Fibroblast of the aortic adventitia (primary cell): ENCODE results near the gene HDHD5. TPM values are rescaled to one million over a fixed set of nuclear protein-coding genes. Genes with fewer than 3 reads are reported as not detected.

ENCODE experiments used
- DNase-seq: peaks from one replicate; pipeline ENCODE4 v3.0.0-alpha.2; 2010; ENCODE audit warnings: low read depth
- H3K4me3 ChIP-seq: 2 replicates; pipeline ENCODE4 v1.5.1; 2011; ENCODE audit warnings: low read depth, mild to moderate bottlenecking, control low read depth, low read length, moderate library complexity
- total RNA-seq: library from RNA; depleted of rRNA; stranded (reverse); fragments of >200 nt; gene quantifications from 2 replicates; pipeline ENCODE4 v1.2.3, GENCODE V29; 2012; ENCODE audit warnings: low replicate concordance
- TF ChIP-seq, protein P1 (sequence below): IDR thresholded peaks from 2 replicates; pipeline ENCODE4 v1.5.1; 2011; ENCODE audit warnings: mild to moderate bottlenecking, low read length, control low read depth, inconsistent platforms; ENCODE audit not compliant: insufficient read depth

HDHD5 gene
- total RNA-seq, 1 donor = 19.7 TPM

DNA sequence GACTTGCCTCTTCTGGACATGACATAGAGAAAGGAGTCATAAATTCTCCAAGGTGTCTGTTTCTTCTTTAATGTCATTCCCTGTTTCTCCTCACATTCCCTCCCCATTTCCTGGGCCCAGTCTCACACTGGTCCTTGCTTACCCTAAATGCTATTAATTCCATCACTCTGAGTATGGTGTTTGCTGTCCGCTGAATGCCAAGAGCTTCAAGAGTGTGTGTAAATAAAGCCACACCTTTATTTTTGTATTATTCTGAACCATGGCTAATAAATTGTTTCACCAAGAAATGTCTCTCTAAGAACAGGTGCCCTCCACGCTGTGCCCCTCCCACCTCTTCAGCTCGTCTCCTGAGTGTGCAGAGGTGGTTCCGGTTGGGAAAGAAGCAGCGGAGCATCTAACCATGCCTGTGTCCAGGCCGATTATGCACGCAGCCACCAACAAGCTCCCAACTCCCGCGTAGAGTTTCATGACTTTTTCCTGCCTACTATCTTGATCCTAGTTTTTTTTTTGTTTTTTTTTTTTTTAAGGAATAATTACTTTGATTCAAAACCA lies 46.5 kb downstream of the HDHD5 start:
- DNase-seq = no peak
- no peak overlapping the region for H3K4me3 ChIP-seq
- TF ChIP-seq, protein P1, sequence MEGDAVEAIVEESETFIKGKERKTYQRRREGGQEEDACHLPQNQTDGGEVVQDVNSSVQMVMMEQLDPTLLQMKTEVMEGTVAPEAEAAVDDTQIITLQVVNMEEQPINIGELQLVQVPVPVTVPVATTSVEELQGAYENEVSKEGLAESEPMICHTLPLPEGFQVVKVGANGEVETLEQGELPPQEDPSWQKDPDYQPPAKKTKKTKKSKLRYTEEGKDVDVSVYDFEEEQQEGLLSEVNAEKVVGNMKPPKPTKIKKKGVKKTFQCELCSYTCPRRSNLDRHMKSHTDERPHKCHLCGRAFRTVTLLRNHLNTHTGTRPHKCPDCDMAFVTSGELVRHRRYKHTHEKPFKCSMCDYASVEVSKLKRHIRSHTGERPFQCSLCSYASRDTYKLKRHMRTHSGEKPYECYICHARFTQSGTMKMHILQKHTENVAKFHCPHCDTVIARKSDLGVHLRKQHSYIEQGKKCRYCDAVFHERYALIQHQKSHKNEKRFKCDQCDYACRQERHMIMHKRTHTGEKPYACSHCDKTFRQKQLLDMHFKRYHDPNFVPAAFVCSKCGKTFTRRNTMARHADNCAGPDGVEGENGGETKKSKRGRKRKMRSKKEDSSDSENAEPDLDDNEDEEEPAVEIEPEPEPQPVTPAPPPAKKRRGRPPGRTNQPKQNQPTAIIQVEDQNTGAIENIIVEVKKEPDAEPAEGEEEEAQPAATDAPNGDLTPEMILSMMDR = no peak

DNA sequence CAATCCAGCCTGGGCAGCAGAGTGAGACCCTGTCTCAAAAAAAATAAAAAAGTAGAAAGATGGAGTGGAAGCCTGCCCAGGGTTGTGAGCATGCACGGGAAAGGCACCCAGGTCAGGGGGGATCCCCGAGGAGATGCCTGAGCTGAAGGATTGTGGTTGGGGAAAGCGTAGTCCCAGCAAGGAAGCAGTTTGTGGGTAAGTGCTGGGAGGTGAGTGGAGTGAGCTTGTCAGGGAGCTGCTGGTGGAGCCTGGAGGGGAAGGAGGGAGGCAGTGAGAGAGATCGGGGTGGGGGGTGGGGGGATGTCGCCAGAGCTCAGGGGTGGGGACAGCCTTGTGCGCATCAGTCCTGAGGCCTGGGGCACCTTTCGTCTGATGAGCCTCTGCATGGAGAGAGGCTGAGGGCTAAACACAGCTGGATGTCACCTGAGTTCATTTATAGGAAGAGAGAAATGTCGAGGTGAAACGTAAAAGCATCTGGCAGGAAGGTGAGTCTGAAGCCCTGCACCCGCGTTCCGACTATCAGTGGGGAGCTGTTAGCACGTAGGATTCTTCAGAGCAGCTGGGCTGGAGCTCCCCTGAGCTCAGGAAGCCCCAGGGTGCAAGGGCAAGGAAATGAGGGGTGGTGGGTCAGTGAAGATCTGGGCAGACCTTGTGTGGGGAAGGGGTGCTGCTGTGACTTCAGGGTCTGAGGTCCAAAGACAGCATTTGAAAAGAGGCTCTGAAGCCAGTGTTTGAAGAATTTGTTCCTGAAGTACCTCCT lies 48.1 kb downstream of the HDHD5 start:
- no peak for DNase-seq
- TF ChIP-seq, protein P1 = no peak
- H3K4me3 ChIP-seq = no peak overlapping the region

DNA sequence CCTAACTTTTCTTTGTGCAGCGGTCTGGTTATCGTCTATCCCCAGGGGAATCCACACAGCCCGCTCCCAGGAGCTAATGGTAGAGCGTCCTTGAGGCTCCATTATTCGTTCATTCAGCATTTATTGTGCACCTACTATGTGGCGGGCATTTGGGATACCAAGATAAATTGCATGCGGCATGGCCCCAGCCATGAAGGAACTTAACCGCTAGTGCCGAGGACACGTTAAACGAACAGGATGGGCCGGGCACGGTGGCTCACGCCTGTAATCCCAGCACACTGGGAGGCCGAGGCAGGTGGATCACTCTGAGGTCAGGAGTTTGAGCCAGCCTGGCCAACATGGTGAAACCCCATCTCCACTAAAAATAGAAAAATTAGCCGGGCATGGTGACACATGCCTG lies 49.1 kb downstream of the HDHD5 start:
- H3K4me3 ChIP-seq = no peak overlapping the region
- TF ChIP-seq, protein P1 = no peak
- DNase-seq = no peak

DNA sequence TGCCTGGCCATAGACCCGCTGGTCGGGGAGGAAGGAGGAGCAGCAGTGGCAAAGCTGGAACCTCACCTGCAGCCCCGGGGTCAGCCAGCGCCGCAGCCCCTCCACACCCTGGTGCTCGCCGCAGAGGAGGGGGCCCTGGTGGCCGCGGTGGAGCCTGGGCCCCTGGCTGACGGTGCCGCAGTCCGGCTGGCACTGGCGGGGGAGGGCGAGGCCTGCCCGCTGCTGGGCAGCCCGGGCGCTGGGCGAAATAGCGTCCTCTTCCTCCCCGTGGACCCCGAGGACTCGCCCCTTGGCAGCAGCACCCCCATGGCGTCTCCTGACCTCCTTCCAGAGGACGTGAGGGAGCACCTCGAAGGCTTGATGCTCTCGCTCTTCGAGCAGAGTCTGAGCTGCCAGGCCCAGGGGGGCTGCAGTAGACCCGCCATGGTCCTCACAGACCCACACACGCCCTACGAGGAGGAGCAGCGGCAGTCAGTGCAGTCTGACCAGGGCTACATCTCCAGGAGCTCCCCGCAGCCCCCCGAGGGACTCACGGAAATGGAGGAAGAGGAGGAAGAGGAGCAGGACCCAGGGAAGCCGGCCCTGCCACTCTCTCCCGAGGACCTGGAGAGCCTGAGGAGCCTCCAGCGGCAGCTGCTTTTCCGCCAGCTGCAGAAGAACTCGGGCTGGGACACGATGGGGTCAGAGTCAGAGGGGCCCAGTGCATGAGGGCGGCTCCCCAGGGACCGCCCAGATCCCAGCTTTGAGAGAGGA lies 49.8 kb downstream of the HDHD5 start:
- TF ChIP-seq, protein P1 = no peak
- DNase-seq = no peak
- no peak overlapping the region for H3K4me3 ChIP-seq

DNA sequence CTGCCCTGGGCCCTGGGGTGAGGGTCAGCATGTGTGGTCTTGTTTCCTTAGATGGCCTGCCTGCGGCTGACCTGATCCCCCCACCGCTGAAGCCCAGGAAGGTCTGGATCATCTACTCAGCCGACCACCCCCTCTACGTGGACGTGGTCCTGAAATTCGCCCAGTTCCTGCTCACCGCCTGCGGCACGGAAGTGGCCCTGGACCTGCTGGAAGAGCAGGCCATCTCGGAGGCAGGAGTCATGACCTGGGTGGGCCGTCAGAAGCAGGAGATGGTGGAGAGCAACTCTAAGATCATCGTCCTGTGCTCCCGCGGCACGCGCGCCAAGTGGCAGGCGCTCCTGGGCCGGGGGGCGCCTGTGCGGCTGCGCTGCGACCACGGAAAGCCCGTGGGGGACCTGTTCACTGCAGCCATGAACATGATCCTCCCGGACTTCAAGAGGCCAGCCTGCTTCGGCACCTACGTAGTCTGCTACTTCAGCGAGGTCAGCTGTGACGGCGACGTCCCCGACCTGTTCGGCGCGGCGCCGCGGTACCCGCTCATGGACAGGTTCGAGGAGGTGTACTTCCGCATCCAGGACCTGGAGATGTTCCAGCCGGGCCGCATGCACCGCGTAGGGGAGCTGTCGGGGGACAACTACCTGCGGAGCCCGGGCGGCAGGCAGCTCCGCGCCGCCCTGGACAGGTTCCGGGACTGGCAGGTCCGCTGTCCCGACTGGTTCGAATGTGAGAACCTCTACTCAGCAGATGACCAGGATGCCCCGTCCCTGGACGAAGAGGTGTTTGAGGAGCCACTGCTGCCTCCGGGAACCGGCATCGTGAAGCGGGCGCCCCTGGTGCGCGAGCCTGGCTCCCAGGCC lies 50.6 kb downstream of the HDHD5 start:
- H3K4me3 ChIP-seq = no peak overlapping the region
- TF ChIP-seq, protein P1 = no peak

DNA sequence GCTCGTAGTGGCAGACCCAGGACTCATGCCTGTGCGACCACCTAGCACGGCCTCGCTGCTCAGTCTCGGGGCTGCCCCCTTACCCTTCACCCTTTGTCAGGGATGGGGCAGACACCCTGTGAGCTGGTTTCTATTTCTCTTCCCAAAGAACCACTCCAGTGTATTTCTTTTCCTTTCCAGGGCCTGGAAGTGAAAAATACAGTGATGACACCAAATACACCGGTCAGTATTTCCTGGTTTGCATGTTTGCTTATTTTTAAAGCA lies 51.6 kb downstream of the HDHD5 start:
- H3K4me3 ChIP-seq = no peak overlapping the region
- TF ChIP-seq, protein P1 = no peak
- DNase-seq = no peak

More for the DNA sequence above, 50.6 kb downstream of the HDHD5 start:
- DNase-seq = no peak
